ENCODE data around the gene COL4A4.
A peak's percentile ranks its signal among the peaks of the same experiment; 100 is the strongest.
"Not testable (repeated sequence)": the region's sequence is repeated elsewhere in the genome, so short reads cannot be mapped to it uniquely, and the experiment has no call there.

COL4A4 gene

DNA sequence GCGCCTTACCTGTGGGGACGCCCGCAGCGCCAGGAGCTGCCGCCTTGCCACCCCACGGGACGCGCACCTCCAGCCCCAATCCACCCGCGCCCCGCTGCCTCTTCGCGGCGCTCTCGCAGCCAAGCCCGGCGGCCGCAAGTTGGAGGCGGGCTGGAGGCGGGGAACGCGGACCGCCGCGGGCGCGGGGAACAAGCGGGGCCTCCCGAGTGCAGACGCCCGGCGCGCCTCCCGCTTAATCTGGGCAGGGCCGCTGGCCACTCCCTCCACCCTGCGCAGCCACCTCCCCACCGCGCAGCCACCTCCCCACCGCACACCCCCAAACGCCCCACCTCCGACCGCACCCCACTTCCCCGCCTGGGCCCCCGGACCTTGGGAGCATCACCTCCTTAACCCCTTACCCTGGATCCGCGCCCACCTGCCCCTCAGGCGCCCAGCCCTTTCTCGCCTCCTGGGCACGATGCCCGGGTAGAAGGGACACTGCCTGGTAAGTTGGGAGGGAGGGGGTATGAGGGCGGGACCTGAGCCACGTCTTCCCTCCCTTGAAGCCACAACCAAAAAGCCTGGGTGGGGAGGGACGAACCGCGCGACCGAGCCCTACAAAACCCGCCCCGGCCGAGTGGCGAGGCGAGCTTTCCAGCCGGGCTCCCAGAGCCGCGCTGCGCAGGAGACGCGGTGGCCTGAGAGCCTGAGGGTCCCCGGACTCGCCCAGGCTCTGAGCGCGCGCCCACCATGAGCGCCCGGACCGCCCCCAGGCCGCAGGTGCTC, at the start of gene COL4A4, which contains the start of gene COL4A3:
TSS of gene COL4A4 (minus strand) at position 208 of the 765 bp plus-strand sequence. CDS start 16,722 bp downstream, outside the sequence.
TSS of gene COL4A3 (plus strand) at position 627 of the 765 bp plus-strand sequence. CDS start at position 730, 103 bp downstream.
- DNase-seq = no peak

GRCh38 chr2:227207573-227207972, 43.6 kb upstream of the COL4A4 start:
- no peak for DNase-seq

DNA sequence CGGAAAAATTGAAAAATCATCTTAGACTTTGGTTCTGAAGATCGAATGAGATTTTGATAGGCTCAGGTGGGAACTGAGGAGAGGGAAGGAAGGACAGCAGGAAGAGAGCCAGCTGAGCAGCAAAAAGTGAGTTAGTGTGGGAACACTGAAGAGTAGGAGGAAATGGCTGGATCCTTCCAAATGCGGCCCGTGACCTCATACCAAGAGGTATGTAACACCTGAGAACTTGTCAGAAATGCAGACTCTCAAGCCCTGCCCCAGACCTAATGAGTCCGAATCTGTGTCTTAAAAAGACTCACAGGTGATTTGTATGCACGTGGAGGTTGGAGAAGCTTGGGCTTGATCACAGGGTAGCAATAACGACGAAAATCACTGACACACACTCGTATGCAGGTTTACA, 42.4 kb upstream of the COL4A4 start:
- no peak for DNase-seq

DNA sequence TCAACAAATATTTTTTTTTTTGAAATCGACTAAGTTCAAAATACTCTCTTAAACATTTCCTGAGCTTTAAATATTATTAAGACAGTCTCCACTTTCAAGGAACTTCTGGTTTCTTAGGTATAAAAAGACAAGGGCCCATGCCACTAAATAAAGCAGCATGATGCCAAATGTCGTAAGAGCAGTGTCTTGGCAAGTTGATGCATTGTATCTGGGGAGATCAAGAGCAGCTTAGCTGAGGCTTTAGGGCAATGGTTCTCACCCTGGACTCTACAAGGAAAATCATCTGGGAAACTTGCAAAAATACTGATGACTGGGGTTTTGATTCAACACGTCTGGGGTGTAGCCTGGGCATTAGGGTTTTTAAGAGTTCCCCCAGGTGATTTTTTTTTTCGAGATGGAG, 41.7 kb upstream of the COL4A4 start:
- no peak for DNase-seq

GRCh38 chr2:227204452-227204851, 40.4 kb upstream of the COL4A4 start:
- DNase-seq = no peak

GRCh38 chr2:227201771-227202170, 37.8 kb upstream of the COL4A4 start:
- no peak for DNase-seq

DNA sequence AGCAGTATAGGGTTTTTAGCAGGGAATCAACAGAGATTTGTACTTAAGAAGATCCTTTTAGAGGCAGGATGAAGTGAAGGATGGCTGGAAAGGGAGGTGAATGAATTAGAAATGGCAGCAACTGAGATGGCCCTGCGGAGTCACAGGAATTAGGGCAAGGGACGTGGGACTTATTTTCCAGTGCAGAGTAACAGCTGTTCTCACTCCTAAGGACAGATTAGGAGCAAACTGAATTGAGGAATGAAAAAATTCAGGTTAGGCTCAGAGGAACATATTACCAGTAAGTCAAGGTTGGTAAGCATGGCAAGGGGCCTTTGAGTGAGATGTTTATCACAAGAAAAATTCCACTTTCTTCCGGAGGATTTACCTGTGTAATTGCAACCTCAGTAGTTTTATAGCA, 34.9 kb upstream of the COL4A4 start:
- no peak for DNase-seq

DNA sequence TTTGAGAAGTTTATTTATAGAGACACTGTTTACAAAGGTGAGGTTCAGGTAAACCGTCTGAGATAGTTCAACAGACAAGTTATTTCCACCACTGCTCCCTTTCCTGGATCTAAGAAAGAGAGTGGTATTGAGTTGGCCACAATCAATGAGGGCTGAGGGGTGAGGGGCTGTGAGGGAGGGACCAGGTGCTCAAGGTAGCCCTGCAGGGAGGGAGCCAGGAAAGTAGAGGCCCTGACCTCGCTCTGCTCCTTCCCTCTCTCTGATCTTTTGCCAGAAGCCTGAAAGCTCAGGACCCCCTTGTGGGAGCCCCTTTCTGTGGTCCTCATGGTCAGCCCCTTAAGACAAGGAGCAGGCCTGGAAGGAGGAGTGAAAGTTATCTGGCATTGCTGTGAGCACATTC, 30.2 kb upstream of the COL4A4 start:
- DNase-seq = no peak

DNA sequence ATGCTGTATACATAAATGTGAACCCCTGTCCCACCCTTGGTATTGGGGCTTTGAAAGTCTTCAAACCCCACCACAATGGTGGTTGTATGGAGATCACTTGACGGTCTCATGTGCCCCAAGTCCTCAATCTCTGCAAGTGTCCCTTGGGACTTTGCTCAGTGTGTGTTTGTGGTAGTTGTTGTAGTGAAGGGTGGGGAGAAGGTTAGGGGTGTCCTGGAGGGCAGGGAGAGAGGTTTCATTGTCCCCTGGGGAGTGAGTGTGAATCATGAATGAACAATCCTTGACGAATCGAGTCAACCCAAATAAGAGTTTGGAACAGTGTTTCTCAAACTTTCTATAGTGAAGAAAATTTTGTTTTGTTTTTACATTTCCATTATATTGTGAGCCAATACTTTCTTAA, 28.5 kb upstream of the COL4A4 start:
- no peak for DNase-seq

- DNase-seq = no peak
Observed at GRCh38 chr2:227191367-227191766, 27.4 kb upstream of the COL4A4 start.

DNA sequence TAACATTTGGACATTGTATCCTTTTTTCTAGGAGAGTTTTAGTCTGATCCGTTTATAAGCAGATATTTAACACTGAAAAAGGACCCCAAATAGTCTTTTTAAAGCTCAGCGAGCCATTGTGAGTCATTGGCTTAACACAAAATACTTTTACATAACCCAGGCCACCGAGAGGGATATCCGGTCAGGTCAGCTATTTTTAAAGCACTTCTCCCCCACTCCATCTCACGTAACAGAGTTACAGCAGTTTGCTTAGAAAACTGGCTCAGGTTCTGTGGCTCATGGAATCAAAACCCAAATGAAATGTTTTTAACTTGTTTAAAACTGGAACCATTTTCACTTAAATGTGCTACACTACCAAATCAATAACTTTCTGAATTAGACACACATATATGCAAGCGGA, 24.3 kb upstream of the COL4A4 start:
- DNase-seq = no peak

- DNase-seq = no peak
Observed at GRCh38 chr2:227186751-227187150, 22.7 kb upstream of the COL4A4 start.

GRCh38 chr2:227185615-227186232, 21.7 kb upstream of the COL4A4 start:
- DNase-seq = no peak

GRCh38 chr2:227183657-227184367, 19.8 kb upstream of the COL4A4 start:
- DNase-seq = no peak

DNA sequence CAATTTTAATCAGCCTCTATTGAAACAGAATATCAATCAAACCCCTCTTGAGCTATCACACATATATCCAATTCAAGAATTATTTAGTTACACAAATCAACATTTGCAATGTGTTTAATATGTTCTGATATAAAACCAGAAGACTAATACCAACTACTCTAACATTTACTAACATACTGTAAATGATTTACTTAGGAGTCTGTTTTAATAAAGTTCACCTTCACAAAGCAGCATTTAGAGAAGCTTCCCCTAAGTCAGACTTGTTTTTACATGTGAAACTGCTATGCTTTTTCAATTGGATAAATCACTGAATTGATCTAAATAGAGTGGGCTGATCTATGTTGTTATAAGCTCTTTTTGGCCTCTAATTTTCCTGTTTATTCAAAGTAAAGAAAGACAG, 18.8 kb upstream of the COL4A4 start:
- no peak for DNase-seq

GRCh38 chr2:227180770-227181169, 16.8 kb upstream of the COL4A4 start:
- DNase-seq = no peak

DNA sequence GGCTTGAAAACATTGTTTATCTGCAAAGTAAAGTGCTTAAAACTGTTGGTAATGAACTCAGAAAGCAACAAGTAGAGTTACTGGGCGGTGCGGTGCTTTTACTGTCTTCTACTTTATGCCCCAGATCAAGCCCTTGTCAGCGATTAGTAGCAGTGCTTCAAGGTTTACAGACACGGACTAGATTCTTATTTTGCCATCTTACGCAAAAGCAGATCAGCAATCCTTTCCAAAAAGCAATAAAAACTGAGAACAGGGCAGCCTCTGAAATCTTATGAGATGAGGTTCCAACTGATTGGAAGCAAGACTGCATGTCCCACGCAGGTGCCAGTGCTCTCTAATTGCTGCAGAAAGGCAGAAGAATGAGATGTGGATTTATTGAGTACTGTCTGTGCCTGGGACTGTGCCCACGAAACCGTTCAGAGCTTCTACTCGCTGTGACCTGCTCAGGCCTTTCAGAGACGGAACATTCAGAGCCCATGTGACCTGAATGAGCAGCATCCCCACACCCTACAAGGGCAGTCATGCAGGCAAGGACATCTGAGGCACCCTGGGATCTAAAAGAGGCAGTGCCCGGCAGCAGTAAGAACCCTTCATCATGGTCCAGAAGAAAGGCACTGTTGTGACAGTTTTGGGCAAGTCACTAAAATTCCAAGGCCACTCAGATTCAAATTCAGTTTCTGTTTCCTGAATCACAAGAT, 16.1 kb upstream of the COL4A4 start:
- DNase-seq = no peak

GRCh38 chr2:227177592-227178336, 13.8 kb upstream of the COL4A4 start:
- DNase-seq = no peak

DNA sequence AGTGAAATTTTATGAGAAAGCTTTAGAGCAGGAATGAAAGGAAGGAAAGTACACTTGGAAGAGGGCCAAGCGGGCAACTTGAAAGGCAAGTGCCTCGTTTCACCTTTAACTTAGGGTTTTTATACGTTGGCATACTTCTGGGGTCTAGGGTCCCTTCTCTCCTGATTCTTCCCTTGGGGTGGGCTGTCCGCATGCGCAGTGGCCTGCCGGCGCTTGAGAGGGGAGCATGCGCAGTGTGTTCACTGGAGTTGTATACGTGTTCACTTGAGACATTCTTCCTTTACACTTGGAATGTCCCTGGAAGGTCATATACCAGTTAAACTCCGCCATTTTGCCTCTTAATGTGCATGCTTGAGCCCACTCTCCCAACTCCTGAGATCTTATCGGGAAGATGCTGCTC, 7.8 kb upstream of the COL4A4 start:
- not testable (repeated sequence) for DNase-seq

DNA sequence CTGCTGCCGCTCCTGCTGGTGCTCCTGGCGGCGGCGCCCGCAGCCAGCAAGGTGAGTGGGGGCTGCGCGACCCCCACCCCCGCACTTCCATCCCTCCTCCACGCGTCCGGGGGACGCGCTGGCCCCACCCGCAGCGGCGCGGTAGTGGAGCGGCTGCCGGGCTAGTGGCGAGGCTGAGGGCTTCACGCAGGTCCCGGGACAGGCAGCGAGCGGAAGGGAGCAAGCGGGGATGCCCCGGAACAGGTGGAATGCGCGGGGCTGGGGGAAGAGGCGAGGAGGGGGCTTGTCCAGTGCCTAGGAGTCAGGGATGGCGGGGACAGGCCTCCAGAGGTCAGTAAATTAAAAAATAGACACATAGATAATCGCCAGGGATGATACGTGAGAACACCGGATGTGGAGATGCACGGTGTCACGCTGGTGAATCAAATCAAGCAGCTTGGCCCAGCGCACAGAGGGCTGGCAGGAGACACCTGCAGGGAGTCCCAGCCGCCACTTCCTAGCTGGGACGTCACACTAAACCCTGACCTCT, 822 bp upstream of the COL4A4 start:
- peak; percentile 8 for DNase-seq

- DNase-seq = no peak
Observed at GRCh38 chr2:227163485-227163997, 464 bp downstream of the COL4A4 start.

DNA sequence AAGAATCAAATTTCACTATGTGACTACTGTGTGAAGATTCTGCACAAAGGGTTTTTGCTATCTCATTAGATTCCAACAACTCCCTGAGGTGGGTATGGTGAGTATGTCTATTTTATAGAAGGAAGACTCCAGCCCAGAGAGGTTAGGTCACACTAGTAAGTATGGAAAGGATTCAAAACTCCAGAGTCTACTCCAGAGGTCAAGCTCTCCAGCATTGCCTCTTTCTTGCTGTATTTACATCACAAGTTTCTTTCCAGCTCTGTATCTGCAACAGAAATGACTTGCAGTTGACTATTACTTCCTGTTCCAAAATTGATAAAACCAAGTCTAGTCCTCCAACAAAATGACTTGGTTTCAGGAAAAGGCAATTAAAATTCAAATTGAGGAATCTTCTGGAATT, 2.1 kb downstream of the COL4A4 start:
- DNase-seq = no peak

All from CD4-positive, alpha-beta T cell treated with Interferon gamma for 1 hour (primary cell).